Ecto neural progenitor cell (in vitro differentiated cells): ENCODE results near the gene ITPKA.

ENCODE experiments used
- DNase-seq: peaks from one replicate; pipeline ENCODE4 v3.0.0-alpha.2; 2018; ENCODE audit warnings: low spot score

Gene ITPKA

DNA sequence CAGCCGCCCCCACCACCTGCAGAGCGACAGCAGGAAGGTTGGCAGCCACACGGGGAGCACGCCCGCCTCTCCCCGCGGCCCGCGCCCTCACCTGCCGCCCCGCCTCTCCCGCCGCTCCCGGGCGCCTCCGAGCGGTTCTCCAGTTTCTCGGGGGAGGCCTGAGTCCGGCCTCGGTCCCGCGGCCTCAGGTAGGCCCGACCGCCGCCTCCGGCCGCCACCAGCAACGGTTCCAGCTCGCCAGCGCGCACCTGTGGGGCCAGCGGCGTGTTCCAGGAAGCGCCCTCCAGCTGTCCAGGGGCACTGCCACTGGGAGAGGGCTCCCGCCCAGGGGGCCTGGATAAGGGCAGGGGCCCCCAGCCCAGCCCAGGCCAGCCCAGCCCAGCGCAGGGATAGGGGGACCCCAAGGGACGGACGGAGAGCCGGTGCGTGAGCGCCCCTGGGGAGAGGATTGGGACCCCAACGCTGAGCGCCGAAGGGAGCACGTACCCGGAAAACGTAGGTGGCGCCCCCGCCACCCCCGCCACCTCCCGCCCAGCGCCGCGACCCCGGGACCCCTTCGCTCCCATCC is 17.7 kb downstream of the ITPKA start:
- DNase-seq = peak; percentile 56

- DNase-seq = no peak
Observed at GRCh38 chr15:41511899-41512369, 18.3 kb downstream of the ITPKA start.

GRCh38 chr15:41512512-41512939 is 18.9 kb downstream of the ITPKA start:
- DNase-seq = no peak

DNA sequence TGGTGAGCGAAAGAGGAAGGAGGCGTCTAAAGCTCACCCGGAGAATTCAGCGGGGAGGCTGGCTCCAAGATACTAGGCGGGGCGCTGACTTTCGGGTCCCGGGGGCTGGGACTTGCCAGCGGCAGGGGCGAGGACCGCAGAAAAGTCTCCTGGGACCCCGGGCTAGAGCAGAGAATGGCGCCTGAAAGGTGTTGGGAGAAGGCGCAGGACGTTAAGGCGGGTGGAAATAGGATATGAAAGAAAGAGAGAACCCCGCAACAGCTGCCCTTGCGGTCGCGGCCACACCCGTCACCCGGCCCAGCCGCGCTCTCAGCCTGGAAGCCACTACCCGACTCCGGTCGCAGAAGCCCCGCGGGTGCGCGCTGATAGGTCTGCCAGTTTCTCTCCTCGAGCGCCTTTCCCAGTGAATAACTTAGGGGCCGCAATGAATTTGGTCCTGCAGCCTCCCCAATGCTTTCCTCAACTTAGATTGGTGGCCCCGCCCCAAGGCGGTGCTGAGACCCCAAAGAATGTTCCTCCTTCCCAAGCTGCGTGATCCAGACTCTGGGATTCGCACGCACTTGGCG is 19.3 kb downstream of the ITPKA start:
- peak; percentile 67 for DNase-seq

GRCh38 chr15:41513506-41514227 is 20.0 kb downstream of the ITPKA start, which contains the start of gene LTK:
Gene LTK, minus strand, starts transcription at chr15:41513827. Its CDS starts 118 bp downstream, at chr15:41513709.
- DNase-seq = peak; percentile 68

DNA sequence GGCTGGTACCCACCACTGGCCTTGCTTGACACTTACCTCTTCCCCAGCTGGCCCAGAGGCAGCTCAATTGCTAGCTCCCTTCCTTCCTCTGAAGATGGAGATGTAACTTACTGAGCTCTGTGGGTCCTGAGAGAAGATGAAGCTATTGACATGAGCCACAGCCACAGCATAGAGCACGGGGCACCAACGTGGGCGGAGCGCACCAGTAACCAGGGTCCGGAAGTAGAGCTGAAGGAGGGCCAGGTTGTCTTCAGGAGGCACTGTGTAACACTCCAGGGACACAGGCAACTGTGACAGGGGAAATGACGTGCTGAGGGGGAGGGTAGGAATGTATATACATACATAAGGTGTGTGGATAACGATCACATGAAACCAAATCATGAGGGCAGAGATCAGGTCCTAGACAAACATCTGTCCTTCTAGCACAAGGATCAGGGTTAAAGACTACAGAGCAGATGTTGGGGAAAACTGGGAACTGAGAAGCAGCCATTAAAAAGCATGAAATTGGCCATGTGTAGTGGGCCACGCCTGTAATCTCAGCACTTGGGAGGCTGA is 24.3 kb downstream of the ITPKA start:
- DNase-seq = no peak

- DNase-seq = no peak
Observed at GRCh38 chr15:41520636-41521035, 27.0 kb downstream of the ITPKA start.

- no peak for DNase-seq
Observed at GRCh38 chr15:41521614-41522013, 27.9 kb downstream of the ITPKA start.

GRCh38 chr15:41523097-41523496 is 29.4 kb downstream of the ITPKA start:
- DNase-seq = no peak

- no peak for DNase-seq
Observed at GRCh38 chr15:41530363-41530956, 36.8 kb downstream of the ITPKA start.

DNA sequence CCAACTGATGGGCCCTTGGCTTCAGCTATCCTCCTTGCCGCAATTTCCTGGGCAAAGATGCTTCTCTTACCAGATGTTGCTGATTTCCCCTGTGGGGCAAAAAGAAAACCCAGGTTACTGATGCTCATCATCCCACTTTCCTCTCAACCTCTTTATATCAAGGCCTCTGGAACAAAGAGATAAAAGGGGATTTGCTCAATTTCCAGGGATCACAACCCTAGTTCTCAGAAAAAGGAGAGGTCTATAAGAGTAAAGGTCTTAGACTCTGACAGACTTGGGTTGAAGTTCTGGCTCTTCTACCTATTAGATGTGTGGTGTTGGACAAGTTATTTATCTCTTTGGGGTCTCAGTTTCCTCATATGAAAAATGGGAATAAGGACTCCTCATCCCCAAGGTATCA is 41.9 kb downstream of the ITPKA start:
- no peak for DNase-seq

GRCh38 chr15:41536866-41537265 is 43.2 kb downstream of the ITPKA start:
- no peak for DNase-seq

GRCh38 chr15:41543521-41543870 is 49.8 kb downstream of the ITPKA start:
- no peak for DNase-seq

GRCh38 chr15:41544650-41545015 is 51.0 kb downstream of the ITPKA start:
- no peak for DNase-seq

DNA sequence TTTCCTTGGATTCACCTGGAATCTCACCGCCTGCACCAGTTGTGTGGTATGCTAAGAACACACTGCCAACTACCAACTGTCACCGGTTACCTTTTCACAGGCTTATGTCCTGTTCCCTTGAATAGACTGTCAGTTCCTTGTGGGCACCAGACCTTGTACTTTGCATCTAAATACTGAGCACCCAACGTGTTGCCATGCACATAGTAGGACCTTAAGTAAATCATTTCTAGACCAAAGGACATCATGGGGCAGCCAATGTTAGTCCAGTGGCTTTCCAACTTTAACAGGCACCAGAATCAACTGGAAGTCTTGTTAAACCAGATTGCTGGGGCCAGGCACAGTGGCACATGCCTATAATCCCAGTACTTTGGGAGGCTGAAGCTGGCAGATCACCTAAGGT is 51.5 kb downstream of the ITPKA start:
- no peak for DNase-seq

DNA sequence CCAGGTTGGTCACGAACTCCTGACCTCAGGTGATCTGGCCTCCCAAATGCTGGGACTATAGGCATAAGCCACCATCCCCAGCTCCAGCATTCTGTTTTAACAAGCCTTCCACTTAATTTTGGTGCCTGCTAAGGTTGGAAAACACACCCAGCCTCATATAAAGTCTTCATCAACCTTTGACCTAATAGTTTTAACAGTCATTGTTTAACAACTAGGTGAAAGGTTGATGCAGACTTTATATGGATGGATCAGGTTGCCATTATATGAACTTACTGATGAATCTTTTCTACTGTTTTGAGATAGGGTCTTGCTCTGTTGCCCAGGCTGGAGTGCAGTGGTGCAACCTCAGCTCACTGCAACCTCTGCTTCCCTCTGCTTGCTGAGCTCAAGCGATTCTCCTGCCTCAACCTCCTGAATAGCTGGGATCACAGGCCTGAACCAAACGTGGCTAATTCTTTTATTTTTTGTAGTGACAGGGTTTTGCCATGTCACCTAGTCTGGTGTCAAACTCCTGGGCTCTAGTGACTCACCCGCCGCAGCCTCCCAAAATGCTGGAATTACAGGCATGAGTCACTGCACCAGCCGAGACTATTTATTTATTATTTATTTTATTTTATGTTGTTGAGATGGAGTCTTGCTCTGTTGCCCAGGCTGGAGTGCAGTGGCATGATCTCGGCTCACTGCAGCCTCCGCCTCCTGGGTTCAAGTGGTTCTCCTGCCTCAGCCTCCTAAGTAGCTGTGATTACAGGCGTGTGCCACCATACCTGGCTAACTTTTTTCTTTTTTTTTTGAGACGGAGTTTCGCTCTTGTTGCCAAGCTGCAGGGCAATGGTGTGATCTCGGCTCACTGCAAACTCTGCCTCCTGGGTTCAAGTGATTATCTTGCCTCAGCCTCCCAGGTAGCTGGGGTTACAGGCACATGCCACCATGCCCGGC is 53.4 kb downstream of the ITPKA start:
- DNase-seq = no peak

GRCh38 chr15:41550066-41550775 is 56.5 kb downstream of the ITPKA start:
- no peak for DNase-seq
